Uterus (tissue), 2 donors: ENCODE data around the gene CST9L.

Experiments used
- POLR2A ChIP-seq, 2 donors: fragments of 450-650 bp; IDR thresholded peaks; one replicate each; pipeline ENCODE4 v1.6.1; 2016; ENCODE audit warnings: antibody characterized with exemption in 2 of 2, mild to moderate bottlenecking in 1 of 2, moderate library complexity in 1 of 2
- TF ChIP-seq, protein P1 (sequence below), 4 experiments: fragments of 200-600 bp in 2 of 4; fragments of 450-650 bp in 2 of 4; sonication (generic) in 2 of 4; IDR thresholded peaks; one replicate each; pipeline ENCODE4 v1.5.1; 2016 to 2019; ENCODE audit warnings: antibody characterized with exemption in 4 of 4, mild to moderate bottlenecking in 2 of 4, moderate library complexity in 1 of 4

DNA sequence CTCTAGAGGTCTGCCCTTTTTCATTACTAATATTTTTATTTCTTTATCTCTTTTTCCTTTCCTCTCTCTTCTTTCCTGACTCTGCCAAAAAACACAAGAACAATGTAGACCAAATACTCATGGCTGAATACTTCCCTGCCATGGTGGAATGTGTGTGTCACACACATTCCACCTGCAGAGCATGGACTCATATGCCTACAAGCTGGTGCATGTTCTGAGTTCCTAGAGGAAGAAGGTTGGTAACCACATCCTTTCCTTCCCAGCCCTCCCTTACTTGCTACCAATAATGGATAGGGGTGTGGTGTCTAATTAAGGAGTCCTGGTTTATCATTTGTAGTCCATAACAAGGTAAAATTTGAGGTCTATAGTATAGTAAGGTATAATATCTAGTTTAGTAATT lies 15.2 kb upstream of the CST9L start:
- TF ChIP-seq POLR2A (IDR thresholded peaks at IDR 0.05), result no peak
- TF ChIP-seq, protein P1, sequence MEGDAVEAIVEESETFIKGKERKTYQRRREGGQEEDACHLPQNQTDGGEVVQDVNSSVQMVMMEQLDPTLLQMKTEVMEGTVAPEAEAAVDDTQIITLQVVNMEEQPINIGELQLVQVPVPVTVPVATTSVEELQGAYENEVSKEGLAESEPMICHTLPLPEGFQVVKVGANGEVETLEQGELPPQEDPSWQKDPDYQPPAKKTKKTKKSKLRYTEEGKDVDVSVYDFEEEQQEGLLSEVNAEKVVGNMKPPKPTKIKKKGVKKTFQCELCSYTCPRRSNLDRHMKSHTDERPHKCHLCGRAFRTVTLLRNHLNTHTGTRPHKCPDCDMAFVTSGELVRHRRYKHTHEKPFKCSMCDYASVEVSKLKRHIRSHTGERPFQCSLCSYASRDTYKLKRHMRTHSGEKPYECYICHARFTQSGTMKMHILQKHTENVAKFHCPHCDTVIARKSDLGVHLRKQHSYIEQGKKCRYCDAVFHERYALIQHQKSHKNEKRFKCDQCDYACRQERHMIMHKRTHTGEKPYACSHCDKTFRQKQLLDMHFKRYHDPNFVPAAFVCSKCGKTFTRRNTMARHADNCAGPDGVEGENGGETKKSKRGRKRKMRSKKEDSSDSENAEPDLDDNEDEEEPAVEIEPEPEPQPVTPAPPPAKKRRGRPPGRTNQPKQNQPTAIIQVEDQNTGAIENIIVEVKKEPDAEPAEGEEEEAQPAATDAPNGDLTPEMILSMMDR (IDR thresholded peaks at IDR 0.05), result no peak
